ENCODE data around the gene OR52E2.

The OR52E2 gene

DNA sequence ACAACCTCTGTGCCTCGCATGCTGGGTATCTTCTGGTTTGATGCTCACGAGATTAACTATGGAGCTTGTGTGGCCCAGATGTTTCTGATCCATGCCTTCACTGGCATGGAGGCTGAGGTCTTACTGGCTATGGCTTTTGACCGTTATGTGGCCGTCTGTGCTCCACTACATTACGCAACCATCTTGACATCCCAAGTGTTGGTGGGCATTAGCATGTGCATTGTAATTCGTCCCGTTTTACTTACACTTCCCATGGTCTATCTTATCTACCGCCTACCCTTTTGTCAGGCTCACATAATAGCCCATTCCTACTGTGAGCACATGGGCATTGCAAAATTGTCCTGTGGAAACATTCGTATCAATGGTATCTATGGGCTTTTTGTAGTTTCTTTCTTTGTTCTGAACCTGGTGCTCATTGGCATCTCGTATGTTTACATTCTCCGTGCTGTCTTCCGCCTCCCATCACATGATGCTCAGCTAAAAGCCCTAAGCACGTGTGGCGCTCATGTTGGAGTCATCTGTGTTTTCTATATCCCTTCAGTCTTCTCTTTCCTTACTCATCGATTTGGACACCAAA lies 12.6 kb downstream of the OR52E2 start:
- TF ChIP-seq, protein P1, sequence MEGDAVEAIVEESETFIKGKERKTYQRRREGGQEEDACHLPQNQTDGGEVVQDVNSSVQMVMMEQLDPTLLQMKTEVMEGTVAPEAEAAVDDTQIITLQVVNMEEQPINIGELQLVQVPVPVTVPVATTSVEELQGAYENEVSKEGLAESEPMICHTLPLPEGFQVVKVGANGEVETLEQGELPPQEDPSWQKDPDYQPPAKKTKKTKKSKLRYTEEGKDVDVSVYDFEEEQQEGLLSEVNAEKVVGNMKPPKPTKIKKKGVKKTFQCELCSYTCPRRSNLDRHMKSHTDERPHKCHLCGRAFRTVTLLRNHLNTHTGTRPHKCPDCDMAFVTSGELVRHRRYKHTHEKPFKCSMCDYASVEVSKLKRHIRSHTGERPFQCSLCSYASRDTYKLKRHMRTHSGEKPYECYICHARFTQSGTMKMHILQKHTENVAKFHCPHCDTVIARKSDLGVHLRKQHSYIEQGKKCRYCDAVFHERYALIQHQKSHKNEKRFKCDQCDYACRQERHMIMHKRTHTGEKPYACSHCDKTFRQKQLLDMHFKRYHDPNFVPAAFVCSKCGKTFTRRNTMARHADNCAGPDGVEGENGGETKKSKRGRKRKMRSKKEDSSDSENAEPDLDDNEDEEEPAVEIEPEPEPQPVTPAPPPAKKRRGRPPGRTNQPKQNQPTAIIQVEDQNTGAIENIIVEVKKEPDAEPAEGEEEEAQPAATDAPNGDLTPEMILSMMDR (IDR thresholded peaks at IDR 0.05; ENCODE audit: borderline replicate concordance, insufficient read depth, low read depth, low read length) = no peak
- H3K4me3 ChIP-seq (ENCODE audit: low read depth, low read length) = no peak overlapping the region

DNA sequence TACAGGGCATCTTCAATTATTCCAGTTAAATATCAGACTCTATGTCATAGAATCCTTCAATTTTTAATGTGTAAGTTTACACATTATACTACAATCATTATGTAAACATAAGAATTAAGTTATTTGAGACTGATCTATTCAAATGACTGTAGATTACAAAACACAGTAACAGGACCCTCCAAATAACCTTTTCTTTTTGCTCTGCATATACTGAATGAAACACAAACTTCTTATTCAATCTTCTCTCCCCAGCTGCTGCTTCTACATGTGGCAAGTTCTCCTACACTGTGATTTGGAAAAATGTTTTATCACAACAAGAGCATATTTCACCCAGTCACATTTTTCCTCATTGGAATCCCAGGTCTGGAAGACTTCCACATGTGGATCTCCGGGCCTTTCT lies 13.2 kb downstream of the OR52E2 start, which contains the start of gene OR52J3:
OR52J3 (plus strand) TSS at position 301 of the 400 bp plus-strand sequence; CDS start at position 301, 0 bp downstream.
- TF ChIP-seq, protein P1 (IDR thresholded peaks at IDR 0.05; ENCODE audit: borderline replicate concordance, insufficient read depth, low read depth, low read length) = no peak
- no peak within 1 kb of the TSS for H3K4me3 ChIP-seq (ENCODE audit: low read depth, low read length)

DNA sequence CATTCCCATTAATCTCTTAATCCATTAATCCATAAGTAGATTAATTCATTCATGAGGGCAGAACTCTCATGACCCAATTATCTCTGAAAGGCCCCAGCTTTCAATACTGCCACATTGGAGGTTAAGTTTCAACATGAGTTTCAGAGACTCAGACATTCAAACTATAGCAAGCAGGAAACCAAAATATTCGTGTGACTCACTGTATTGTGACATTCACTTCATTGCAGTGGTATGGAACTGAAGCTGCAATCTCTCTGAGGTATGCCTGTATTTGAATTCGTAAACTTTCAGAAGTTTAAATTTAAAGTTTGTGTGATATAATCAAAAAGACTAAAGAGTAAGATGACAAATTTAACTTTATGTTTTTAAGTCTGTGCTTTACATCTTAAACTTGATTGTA lies 16.0 kb downstream of the OR52E2 start:
- TF ChIP-seq, protein P1 (IDR thresholded peaks at IDR 0.05; ENCODE audit: borderline replicate concordance, insufficient read depth, low read depth, low read length) = no peak
- H3K4me3 ChIP-seq (ENCODE audit: low read depth, low read length) = no peak overlapping the region

DNA sequence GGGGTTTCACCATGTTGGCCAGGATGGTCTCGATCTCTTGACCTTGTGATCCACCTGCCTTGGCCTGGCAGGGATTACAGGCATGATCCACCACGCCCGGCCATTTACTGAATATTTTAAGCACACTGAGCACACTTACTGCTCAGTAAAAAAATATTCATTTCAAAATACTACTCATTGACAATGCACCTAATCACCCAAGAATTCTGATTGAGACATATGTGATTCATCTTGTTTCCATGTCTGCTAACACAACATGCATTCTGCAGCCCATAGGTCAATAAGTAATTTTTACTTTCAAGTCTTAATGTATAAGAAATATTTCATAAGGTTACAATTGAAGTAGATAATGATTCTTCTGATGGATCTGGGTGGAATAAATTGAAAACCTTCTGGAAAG lies 17.3 kb downstream of the OR52E2 start:
- H3K4me3 ChIP-seq (ENCODE audit: low read depth, low read length) = no peak overlapping the region
- TF ChIP-seq, protein P1 (IDR thresholded peaks at IDR 0.05; ENCODE audit: borderline replicate concordance, insufficient read depth, low read depth, low read length) = no peak

DNA sequence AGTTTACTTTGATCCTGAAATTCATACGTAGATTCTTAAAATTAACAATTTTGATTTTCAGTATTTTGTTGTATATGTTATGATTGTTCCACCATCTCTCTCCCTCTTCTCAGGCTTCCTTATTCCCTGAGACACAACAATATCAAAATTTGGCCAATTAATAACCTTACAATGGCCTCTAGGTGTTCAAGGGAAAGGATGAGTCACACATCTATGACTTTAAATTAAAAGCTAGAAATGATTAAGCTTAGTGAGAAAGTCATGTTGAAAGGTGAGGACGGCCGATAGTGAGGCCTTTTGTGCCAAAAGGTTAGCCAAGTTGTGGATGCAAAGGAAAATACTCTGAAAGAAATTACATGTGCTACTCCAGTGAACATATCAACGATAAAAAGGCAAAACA lies 18.6 kb downstream of the OR52E2 start:
- TF ChIP-seq, protein P1 (IDR thresholded peaks at IDR 0.05; ENCODE audit: borderline replicate concordance, insufficient read depth, low read depth, low read length) = no peak
- no peak overlapping the region for H3K4me3 ChIP-seq (ENCODE audit: low read depth, low read length)

DNA sequence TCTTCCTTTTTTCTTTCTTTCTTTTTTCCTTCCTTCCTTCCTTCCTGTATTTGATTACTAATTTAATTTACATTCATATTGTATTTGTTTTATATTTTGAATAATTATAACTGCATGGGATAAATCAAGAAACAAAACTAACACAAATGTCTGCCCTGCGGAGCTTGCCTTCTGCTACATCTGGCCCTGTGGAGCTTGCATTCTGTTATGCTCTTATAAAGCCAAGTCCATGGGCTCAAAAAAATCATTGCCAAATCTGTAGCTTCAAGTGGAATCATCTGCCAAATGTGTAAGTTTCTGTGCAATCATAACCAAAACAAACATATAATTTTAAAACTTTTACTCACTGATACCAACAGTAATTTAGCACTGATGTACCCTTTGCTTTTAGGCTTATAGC lies 21.1 kb downstream of the OR52E2 start:
- TF ChIP-seq, protein P1 (IDR thresholded peaks at IDR 0.05; ENCODE audit: borderline replicate concordance, insufficient read depth, low read depth, low read length) = no peak
- no peak overlapping the region for H3K4me3 ChIP-seq (ENCODE audit: low read depth, low read length)

DNA sequence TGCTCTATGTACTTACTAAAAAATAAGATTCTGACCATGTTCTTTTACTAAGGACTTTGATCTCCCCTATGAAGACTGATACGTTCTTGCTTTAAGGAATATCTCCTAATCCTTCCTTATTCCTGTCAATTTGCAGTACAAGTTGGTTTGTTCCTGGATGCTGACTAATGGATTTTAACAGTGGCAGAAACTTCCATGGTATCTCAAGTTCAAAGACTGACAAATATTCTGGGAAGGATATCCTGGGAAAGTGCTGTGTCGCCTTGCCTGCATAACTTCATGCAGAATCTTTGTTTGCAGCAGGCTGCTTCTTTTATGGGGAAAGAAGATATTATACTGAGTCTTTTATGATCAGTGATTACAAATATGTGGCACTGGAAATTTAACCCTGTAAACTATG lies 21.5 kb downstream of the OR52E2 start:
- H3K4me3 ChIP-seq (ENCODE audit: low read depth, low read length) = no peak overlapping the region
- TF ChIP-seq, protein P1 (IDR thresholded peaks at IDR 0.05; ENCODE audit: borderline replicate concordance, insufficient read depth, low read depth, low read length) = no peak

Data from GM12875 (cell line).